ENCODE measurements around the gene BCL11A.
A peak's percentile ranks its signal among the peaks of the same experiment; 100 is the strongest.

BCL11A gene

DNA sequence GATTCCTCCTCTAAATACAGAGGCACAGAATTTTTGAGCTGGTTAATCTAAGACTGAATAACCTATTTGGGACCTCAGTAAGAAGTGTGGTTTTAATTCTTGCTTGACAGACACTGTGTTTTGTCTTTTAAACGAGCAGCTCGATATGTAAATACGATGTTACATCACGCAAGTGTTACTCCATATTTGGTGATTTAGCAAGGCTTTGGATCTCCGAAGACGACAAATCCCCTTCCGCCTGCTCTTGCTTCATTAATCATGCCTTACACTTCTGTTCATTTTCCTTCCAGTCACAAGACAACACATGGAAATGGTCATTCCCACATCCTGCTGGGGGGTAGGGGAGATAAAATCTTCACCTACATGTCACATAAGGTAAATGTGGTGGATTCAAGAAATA is 9.4 kb downstream of the BCL11A start:
- DNase-seq: no peak

DNA sequence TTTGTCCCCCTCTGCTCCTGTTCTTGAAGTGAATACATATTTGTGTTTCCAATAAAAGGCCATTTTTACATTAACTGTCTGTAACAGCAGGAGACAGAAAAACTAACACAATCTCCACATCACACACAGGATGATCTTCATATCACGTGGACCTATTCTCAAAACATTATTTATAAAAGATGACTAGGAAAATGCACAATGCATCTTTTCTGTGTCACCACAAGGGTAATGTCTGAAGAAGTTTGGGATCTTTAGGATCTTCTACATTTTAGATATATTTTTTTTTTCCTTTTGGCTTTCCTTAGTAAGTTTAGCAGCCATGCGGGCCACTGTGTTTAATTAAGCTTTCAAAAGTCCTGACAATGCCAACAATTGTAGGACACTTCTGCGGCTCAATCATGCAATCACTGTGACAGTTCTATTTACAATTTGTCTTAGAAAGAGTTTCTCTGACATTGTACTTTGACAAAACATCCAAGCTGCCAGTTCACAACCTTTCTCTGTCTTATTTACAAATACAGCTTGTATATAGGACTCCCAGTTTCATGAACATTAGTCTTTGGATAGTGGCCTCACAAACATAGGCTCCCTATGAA is 12.3 kb downstream of the BCL11A start:
- no peak for DNase-seq

DNA sequence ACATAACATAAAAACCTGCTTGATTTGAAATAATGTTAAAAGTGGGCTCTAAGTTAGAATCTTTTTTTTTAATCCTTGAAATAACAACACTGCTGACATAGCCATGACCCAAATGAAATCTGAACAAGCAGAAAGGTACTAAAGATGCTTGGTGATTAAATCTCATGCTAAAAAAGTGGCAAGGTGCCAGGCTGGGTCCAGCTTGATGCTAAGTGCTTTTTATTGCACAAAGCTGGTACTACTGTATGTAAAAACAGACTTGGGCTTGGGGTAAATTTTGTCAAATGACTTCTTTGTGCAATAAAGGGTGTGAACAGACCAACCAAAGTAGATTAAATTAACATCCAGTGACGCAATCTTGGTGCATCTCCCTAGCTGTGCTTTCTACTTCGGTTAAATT is 13.4 kb downstream of the BCL11A start:
- no peak for DNase-seq

DNA sequence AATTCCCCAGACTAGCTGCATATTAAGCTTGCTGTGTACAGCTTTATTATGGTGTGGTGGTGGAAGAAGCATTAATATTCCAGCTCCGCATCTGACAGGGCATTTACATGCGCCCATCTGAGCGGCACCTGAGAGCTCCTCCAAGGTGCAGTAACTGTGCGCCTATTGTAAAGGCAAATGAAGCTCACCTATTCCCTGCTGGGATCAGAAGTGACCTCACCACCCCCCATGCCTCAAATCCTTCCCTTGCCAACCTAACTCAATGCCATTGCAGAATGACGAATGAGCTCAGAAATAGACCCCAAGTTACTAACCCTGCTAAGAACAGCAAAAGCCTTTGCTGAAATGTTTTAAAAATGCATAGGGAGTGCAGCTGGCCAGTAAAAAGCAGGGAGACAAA is 14.3 kb downstream of the BCL11A start:
- peak; percentile 69 for DNase-seq

DNA sequence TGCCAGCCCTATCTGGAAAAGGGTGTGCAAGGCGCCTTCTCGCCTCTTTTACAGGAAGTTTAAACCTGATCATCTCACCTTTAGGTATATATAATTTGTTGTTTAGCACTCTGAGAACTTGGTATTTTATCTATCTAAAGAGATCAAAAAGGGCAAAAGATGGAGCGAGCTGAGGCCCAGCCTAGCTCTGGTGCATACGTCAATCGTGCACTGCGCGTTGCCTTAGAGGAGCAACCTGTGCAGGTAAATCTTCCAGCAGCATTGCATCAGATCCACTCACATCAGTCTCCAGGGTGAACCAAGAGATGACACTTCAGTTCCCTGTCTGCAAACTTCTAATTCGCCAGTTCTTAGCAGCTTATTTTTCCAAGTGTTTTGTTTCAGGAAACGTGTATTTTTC is 15.4 kb downstream of the BCL11A start:
- DNase-seq: no peak

DNA sequence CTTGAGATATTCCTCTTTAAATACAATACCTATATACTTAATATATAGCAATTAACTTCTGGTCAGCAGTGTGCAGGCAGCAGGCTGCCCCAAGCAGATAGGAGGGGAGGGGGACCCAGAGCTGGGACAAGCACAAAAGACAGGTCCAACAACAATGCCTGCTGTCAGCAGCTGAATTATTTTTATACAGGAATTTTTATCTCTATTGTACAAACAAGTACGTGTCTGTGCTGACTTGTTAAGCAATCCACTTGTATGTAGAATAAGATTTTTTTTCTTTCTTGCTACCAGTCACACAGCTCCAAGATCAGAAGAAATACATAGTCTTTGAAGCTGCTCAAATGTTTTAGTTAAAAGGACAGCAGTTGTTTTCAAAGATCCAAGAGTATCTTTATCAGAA is 16.7 kb downstream of the BCL11A start:
- DNase-seq: no peak

DNA sequence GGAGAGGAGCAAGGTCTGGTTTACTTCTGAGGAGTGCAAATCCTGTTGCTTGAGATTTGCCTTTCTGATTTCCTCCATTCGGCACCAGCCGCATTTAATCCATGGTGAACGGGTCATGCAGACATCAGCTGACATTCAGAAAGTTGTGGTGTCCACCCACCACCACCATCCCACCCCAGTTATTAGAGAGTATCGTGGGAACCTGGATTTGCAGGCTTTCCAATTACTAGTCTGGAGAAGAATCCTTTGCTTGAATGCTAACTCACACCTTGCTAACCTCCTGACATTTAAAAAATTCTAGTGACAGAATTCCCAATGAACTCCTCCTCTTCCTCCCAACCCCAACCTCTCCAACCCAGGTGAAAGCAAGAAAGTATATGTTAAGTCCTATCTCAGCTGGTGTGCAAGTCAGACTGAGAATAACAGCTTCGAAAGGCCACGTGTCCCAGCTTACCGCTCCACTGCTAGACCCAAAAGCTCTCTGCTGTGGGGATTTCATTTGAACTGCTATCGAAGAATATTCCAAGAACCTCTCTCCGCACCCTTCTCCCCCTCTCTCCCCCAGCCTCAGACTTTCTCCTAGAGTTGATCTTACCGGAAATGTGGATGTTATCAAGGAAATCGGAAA is 17.7 kb downstream of the BCL11A start:
- DNase-seq: no peak

DNA sequence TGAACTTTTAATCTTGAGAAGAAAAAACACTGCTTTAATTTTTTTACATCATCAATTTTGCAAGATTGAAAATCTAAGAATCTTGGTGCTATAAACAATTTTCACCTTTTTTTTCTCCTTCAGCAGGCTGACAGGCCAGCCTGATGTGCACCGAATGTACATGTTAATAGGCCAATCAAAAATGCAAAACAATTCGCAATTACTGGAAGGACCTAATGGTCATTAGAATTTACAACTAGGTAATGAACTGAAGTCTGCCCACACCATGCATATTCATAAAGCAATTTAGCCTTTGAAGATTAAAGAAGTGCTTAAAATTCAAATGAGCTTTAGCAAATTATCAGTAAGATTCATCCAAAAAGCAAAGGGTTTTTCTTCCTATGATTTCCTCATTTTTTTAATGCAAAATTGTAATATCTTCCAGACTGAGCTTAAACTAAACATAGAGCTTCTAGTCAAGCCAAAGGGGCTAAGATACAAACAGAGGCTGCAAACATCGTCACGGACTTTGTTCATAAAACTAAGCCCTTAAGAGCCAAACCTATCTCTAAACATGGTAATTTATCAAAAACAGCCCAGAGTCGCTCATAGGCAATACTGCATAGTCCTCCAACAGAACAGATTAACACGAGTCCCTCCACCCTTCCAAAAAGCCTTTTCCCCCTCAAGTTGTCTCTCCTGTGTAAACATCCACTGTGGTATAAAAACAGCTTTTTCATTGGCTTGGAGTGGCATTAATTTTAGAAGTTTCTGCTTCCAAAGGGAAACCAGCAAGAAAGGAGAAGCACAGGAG is 18.4 kb downstream of the BCL11A start:
- no peak for DNase-seq

DNA sequence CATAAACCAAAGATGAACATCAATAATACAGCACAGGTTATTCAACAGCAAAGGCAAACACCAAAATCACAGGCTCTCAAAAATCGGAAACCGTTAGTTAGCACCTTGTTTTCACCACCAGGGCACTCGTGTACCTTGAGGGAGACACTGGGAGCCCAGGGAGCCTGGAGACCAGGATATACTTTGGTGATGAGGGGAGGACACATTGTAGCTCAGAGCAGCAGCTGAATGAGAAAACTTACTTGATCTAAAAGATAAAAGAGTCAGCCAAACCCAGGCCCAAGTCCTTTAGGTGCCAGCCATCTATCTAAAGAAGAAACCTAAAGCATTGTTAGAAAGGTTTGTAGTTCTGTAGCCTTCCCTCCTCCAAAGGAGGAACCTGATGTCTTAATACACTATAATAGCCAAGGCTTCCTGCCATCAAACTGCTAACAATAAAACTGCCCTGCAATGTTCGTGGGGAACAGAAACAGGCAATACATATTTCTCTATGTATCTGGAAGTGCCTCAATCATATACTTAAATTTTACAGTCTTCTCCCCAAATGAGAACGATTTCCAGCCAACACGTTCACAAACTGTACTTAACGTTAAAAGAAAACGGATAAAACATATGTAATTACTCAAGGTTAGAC is 19.3 kb downstream of the BCL11A start:
- DNase-seq: no peak

DNA sequence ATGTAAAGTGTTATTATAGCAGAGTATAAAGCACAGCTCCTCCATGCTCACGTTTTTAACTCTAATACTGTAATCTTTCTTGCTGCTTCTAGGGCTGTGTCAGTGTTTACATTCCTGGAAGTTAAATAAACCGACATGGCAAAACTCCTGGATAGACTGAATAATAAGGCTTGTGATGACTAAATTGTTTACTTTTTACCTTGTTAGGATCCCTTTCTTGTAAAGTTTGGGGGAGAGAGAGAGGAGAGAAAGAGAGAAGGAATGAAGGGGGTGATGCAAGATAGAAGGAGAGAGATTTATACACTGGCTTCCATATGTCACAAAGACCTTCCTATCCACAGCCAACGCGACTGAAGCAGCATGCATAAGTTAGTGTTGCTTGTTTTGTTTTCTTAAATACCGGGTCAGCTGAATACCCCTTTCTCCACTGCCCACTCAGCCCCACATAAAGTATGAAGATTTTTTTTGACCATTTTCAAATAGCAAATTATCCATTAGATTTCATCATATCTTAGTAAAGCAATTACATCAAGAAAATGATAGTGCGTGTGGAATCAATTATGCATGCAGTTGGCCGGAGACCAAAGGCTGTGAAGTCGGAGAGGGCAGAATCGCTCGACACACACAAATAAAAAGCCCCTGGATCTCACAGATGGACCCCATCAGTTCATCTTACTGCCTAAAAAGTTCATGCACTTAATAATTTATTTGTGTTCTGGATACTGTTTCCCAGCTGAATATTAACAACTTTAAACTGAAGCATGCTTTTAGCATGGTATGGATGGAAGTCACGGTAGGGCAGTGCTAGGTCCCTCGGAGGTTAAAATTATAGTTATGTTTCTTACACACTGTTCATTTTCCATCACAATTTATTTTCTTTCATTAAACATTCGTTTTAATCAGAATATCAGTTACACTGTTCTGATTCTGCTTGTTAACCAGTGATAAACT is 20.1 kb downstream of the BCL11A start:
- no peak for DNase-seq

DNA sequence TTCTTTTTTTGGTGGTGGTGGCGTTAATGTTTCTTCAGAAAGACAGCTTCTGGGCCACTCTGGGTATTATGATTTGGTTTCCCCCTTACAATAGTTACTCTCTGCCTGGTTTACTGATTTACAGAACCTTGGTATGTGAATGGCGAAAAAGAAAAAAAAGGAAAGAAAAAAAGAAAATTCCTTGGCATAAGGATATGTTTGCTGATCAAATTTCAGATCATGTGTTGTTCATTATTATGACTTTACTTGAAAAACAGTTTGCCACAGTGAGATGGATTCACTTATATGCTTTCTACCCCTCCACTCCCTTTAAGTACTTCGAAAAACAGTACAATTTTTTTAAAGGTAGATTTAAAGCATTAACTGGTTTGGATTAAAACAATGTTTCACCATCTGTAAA is 21.0 kb downstream of the BCL11A start:
- no peak for DNase-seq

DNA sequence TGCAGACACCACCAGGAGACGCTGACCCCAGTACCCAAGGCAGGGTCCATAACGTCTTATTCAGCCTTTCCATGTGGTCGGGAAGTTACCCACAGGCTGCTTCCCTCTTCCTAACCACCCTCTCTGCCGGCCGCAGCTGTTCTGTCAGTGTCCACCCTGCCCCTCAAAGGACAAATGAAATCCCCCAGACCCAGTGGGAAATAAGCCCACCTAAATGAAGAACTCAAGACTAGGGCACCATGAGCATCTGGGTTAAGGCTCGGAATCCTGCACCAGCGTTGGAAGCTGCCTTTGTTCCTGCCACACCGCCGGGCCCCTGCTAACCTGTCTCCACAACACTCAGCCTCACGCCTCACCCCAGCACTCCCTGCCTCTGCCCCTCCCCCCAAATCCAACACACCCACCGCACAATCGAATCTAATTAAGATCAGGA is 21.7 kb downstream of the BCL11A start:
- no peak for DNase-seq

DNA sequence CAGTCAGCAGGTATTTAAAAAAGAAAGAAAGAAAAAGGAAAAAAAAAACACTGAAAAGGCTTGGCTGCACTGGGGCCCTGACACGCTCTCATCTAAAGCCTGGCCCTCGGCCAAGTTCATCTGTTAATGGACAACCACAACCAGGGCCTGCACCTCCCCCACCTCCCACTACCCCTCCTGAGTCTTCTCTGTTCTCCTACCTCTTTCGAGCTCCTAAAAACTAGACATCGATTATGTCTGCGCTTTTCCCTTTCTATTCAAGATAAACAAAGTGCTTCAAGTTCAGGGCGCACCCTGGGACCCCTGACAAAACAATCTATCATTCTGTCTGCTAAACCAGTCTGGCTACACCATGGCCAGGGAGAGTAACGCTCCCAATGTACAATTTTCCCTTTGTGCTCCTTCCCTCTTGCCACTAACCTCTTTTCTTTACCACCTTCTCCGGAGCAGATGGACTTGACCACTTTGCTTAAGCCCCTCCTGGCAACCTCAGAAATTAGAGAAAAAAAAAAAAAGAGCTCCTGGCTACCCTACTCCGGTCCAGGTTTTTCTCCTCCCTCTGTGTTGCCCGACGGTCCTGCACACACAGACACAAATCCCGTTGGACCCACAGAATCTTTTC is 22.7 kb downstream of the BCL11A start:
- DNase-seq: peak; percentile 76

DNA sequence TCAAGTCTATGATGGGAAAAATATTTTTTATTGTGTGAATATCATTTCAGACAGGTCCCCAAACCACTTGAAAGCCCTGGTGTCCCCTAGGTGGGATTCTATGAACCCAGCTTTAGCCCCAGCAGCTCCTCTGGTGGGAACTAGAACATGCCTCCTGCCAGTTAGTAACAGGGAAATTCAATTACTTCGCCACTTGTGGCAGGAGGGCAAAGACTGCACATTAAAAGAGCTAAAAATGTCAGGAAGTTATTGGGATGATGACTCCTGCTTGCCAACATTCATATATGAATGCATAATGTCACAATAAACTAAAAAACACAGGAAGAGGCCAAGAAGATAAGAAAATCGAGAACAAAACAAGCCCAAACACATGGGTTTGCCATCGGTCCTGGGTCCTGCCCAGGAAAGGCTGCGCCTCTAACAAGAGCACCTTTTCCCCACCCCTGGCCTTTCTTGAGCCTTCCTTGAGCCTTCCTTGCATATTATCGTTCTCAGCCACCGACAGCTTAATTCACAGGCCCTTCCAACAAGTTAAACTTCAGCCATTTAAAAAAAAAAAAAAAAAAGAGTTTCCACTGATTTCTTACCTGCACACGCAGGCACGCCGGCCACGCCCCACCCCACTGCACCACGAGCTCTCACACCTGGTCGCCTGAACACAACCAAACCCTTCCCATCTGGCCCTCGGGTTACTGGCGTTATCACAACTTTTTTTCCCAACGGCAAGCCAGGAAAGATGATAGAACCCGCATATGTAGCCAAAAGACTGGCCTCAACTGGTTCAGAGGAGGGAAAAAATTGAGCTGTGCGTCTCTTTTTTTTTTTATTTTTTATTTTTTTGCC is 23.4 kb downstream of the BCL11A start:
- DNase-seq: peak; percentile 65

DNA sequence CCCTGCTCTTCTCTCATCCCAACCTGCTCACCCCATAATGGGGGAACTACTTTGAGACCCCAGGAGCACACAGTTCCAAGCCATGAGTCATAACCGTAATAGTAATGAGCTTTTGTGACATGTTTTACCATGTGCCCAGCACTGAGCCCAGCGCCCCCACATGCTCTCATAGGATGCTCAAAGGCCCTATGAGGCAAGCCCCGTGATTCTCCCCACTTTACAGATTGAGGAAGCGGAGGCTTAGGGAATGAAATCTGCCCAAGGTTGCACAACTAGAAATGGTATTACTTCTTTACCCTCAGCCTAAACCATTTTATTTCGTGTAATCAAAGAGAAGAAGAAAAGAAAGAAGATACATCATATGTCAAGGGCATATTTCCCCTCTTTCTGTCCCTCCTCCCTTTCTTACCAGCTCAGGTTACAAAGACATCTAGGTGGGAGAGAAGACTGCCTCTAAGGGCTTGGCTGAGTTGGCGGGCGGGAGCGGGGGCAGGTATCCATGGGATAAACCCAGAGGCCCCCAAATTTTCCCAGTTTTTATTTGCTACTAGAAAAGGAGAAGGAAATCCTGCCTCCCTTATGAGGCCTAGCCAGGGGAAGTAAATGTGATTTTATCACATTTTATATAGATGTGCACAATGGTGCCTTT is 24.2 kb downstream of the BCL11A start:
- no peak for DNase-seq

DNA sequence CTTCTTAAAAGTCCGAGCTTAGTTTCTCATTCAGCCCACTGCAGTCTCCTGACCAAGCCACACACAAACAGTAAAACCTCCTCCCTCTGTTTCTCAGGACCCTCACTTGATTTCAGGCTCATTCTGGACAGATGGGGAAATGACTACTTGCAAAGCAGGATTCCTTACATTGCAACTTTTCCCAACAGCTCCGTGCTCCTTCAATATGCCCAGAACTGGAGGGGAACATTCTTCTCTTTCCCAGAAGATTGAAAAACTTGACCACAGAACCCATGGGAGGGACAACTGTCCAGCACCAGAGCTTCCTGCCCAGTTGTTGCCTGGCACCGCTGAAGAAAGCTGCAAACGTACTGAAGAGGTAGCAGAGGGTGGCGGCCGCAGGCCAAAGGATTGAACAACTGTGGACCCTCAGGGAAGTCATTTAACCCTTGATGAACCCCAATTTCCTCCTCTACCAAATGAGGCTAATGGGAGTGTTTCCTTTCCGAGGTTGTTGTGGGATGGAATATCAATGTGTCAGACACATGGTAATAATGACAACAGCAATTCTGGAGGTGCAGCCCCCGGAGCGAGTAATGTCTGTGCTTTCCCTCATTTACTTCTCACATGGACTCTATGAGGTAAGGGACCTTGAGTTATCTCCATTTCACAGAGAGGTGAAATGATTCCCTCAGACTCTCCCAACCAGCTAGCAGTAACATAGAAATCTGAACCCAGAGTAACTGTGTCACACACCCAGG is 25.0 kb downstream of the BCL11A start:
- no peak for DNase-seq

DNA sequence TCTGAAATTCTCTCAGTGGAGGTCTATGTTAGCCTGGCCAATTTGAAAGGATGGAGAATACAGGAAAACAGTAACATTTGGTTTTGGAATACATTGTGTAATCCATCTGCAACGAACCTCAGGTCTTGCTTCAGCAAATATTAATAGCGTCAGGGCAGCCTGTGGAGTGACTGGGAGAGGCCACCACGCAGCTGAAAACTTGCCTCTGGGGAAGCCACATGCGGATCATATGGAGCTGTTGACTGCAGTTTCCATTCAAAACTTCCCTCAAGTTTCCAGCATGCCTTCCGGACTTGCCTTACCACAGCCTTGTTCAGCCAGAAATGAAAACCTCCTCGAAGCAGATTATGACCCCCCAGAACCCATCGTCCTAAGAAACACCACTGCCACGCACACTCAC is 25.7 kb downstream of the BCL11A start:
- no peak for DNase-seq

DNA sequence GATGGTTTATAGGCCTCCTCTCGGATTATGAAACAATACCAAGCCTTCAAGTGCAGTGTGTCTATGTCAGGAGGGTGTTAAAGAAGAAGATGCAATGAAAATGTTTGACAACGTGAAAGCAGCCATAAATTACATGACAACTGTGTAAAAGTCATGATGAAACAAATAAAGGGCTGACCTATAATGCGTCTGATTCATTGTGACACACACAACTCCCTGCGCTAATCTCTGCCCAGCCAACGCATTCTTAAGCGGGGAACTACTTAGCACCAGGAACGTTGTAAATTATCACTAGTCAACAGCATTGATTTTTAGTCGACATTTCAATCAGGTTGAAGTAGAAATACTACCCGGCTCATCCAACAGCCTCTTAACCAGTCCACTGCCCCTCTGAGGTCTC is 26.8 kb downstream of the BCL11A start:
- DNase-seq: no peak

DNA sequence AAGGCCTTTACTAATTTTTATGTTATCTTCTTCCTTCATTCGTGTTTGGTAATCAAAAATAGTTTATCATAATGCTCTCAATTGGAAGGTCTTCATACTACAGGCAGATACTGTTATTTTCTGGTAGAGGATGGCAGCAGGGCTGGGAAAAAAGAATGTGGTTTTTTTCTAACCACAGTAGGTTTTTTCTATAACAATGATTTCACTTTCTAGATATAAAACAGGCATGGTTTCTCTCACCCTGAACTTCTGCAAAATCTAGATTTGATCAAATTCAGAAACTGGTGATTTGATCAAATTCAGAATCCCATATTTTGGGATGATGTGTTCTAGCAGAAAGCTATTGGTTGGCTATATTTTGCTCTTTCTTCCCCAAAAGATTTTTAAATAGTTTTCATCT is 27.6 kb downstream of the BCL11A start:
- no peak for DNase-seq

DNA sequence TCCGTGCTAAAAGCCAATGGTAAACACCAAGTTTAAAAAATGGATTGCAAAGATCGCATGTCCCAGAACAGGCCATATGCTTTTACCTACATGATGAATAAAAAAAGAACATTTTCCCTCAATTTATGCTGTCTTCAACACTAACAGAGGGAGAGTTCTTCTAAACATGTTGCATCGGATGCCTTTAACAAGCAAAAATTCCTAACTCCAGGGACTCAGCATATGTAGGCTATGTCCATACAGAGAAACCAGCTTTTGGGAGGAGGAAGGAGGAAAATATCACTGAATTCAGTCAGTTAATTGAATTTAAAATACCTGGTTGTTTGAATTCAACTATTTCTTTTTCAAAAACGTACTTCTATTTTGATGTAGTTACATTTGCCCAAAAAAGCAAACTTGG is 28.6 kb downstream of the BCL11A start:
- DNase-seq: no peak

Data from NCI-H526 treated with DMSO at 0.1 percent for 48 hours (cell line).